LNCAP (cell line): ENCODE results near the gene CCSER2.

Experiments used
- TF ChIP-seq, protein P1 (sequence below): fragments of 450-650 bp; IDR thresholded peaks from 2 replicates; pipeline ENCODE4 v1.5.1; 2017; ENCODE audit warnings: mild to moderate bottlenecking

Gene CCSER2

DNA sequence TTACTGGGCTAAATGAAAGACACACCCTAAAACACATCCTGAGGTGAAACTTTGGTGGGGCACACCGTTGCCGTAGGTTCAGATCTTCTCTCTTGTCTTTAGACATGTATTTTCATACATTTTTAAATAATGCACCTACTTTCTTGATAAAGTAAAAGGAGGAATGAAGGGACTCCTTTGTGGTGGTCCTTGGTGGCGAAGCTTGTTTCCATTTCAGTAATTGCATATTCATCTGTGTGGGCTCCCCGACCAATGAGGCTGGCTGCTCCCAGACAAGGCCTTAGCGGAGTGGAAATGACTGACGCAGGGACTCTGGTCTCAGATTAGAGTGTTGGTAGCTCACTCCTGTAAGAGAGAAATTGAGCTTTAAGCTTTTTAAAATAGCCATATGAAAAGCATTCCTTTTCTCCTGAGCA, 815 bp downstream of the CCSER2 start:
- TF ChIP-seq, protein P1, sequence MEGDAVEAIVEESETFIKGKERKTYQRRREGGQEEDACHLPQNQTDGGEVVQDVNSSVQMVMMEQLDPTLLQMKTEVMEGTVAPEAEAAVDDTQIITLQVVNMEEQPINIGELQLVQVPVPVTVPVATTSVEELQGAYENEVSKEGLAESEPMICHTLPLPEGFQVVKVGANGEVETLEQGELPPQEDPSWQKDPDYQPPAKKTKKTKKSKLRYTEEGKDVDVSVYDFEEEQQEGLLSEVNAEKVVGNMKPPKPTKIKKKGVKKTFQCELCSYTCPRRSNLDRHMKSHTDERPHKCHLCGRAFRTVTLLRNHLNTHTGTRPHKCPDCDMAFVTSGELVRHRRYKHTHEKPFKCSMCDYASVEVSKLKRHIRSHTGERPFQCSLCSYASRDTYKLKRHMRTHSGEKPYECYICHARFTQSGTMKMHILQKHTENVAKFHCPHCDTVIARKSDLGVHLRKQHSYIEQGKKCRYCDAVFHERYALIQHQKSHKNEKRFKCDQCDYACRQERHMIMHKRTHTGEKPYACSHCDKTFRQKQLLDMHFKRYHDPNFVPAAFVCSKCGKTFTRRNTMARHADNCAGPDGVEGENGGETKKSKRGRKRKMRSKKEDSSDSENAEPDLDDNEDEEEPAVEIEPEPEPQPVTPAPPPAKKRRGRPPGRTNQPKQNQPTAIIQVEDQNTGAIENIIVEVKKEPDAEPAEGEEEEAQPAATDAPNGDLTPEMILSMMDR: 0 out of 2 replicates have a peak, but pooled peaks have one; percentile 1

DNA sequence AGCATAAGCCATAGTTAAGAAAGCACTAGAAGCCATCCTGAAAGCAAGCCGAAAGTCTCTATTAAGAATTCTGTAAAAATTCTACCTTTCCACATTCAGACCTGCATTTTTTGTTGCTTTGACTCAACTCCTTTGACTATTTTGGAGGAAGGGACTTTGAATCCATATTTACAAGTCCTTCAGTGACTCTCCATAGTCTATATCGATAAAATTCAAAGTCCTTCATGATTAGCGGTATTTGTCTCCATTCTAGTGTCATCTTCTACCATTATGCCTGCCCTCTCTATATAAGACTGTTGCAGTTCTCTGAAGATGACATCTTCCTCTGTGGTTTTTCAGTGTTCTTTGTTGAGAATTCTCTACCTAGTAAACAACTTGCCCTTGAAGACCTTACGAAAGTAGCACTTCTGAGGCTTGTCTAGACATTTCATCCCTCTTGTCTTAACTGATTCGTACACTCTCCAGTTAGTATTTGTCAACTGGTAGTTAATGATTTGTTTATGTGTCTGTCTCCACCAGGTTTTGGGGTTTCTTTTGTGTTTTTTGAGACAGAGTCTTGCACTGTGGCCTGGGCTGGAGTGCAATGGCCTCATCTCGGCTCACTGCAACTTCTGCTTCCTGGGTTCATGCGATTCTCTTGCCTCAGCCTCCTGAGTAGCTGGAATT, 1.7 kb downstream of the CCSER2 start:
- TF ChIP-seq, protein P1: no peak

DNA sequence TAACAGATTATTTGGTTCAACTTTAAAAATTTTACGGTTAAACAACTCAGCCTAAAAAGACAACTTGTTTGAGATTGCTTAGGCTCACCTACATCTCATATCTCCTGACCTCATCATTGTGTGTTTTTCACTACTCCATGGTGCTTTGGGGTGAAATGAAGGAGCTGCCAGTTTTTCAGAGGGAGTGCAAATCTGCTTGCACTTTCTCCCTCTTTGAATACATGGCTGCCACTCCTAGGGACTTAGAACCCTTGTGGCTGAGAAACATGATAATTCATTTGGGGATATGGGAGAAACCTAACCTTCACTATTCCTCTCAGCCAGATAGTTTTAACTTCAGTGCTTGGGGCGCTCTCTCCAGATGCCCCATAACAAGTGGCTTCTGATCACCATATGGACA, 2.7 kb downstream of the CCSER2 start:
- TF ChIP-seq, protein P1: no peak

DNA sequence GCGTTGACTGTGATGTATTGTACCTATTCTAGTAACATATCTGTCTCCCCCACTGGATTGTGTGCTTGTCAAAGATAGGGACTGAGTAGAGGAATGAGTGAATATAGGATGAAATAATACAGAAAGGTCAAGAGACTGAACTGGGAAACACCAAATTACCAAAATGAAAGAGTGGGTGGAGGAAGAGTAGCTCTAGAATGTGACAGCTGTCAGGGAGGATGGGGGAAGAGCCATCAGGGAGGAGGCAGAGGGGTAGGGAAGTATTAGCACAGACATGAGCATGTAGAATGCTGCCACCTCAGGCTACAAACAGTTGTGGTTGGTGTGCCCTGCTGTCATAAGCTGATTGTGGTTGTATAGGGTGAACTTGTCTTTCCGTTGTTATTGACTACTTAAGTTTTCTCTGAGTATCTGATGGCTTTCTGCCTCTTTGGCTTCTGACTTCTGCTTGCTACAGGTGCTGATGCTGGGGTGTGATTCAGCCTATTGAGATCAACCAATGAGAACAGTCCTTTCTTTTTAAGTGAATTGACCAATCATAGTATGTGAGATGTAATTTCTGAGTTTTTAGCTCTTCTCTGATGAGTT, 5.6 kb downstream of the CCSER2 start:
- TF ChIP-seq, protein P1: no peak

DNA sequence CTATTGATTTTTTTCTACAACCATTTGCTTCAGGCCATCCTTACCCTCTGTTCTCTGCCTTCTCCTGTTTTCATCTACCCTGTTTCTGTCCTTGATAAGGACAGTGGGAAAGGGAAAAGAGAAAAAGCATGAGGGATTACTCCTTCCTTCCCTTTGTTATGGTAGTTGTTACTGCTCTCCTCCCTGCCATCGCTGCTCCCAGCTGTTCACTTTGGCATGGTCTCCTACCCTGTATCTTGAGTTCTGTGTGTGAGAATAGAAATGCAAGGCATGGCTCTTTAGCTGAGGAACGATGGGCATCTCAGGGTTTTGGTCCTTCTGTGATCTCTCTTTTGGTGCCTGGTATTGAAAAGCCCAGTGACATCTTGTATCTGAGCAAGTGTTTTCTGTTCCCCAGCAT, 6.4 kb downstream of the CCSER2 start:
- TF ChIP-seq, protein P1: no peak

DNA sequence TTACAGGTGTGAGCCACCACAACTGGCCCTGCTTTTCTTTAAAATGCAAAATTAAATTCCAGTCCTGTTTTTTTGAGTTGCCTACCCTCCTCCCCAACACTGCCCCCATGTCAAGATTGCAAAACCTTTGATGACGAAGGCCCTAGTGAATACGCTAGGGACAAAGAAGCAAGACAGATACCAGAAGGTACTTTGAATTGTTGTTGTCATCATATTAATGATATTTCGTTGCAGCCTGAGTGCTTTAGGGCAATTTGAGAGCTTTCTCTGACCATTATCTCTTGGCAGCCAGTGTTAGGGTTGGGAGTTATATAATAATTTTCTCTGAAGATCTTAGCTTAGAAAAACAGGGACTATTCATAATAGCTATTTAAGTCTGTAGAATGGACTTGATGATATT, 7.1 kb downstream of the CCSER2 start:
- TF ChIP-seq, protein P1: no peak

DNA sequence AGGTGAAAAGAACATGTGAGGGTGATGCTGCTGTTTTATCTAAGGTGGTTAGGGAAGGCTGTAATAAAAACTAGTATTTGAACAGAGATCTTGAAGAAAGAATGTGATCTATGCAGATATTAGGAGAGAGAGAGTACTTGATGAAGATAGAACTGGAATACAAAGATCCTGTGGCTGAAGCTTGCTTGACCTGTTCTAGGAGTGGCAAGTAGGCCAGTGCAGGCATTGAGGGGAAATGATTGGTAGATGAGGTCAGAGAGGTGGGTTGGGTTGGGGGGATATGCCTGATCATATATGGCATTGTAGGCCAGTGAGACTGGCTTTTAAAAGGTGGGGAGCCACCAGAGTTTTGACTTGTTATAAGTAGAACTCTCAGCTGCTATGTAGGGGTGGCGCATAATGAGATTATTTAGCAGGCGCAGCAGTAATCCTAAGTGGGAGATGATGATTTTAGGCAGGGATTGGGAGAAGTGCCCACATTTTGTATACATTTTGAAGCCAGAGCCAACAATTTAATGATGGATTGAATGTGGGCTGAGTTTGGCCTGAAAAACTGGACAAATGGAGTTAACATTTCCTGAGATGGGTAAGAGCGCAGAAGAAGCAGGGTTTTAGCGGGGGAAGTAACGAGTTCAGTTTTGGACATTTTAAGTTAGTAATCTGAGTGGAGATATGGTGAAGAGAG, 8.2 kb downstream of the CCSER2 start:
- TF ChIP-seq, protein P1: no peak
